GM18909 (cell line): ENCODE data around the gene HLX.

Experiments
- ATAC-seq: cut with Tn5 transposase; IDR thresholded peaks from one replicate; pipeline ENCODE4 v1.9.1; 2021; ENCODE audit warnings: mild to moderate bottlenecking; ENCODE audit not compliant: unreplicated experiment, poor library complexity

Gene HLX

DNA sequence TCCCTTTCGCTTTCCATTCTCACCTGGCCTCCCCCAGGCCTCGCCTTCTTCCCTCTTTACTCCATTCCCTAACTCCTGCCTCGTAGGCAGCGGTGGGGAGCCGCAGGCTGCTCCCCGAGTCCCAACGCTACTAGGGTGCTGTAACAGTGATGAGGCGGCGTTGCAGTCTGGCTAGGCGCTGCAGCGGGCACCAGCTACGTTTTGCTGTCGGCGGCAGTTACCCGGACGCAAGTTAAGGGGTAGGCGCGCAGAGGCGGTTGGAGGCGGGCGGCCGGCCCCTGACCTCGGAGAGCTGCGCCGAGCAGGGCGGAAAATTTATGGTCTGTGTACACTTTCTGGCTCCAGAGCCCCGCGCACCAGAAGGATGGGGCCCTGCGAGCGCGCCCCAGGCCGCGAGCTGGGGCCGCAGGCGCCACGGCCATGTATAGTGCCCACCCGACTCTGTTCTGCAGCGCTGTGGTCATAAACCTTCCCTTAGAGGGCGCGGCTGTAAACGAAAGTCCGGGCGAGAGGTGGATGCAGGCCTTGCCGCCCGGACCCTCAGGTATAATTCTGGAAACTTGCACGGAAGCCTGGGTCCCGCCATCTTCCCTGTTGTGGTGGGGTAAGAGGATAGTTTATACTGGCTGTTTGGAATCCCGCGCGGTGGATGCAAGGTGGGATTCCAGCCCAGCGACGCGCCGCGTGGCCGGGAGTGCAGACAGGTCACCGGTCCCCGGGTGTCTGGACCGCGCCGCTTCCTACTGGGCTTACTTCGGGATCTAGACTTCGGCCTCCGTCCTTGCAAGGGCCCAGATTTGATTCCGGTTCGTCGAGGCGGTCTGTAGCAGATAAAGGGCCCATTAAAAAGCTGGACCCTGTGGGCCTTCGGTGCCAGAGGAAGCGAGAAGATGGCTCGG, 15.0 kb downstream of the HLX start:
- no peak for ATAC-seq

DNA sequence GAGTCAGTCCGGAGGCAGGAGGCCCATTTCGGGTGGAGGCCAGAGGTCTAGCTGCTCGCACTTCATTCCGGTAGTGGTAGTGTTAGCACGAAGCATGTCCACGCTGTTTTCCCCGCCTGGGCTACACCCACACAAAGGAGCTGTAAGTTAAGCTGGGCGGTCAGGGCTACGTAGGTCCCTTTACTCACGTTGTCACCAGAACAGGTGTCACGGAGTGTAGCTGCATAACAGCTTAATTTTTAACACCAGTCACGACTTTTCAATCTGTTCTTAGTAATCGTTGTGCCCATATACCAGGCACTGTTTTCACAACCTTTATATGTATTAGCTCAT, 15.6 kb downstream of the HLX start:
- no peak for ATAC-seq

DNA sequence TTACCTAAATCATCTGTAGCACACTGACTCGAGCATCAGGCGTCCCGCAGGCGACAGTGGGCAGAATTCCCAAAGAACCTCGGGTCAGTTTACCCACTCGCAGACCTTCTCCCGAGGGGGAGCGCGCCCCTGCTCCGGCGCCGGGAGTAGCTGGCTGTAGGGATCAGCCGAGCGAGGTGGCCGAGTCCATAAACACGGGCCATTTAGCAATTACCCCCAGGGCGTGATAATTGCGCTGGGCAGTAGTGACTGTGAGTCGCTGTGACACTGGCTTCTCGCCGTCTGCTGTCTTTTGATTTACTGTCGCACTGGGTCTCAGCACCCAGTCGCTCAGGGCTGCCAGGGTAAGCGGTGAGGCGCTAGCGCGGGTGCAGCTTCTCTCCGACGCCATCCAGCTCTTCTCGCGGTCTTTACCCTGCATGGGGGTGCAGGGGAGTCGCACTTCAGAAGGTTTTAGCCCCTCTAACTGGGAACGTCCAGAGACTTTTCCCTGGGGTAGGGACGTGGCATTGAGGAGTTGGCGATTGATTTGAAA, 16.2 kb downstream of the HLX start:
- ATAC-seq: no peak

DNA sequence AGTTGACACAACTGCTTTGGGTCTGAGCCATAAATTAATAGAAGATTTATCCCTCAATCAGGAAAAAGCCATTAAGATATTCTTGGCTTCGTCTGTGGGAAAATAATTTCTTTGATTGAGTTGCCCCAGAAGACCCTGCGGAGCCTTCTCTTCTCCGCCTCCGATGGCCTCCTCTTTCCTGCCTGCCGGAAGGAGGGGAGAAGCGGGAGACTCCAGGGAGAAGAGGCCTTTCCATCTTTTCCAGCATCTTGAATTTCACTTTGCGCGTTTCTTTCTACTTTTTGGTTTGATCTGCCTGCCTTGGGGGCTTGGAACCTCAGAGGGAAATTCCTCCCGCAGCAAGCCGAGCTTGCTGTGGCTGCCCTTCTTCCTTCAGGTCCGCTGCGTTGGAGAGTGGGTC, 16.8 kb downstream of the HLX start:
- ATAC-seq: no peak

DNA sequence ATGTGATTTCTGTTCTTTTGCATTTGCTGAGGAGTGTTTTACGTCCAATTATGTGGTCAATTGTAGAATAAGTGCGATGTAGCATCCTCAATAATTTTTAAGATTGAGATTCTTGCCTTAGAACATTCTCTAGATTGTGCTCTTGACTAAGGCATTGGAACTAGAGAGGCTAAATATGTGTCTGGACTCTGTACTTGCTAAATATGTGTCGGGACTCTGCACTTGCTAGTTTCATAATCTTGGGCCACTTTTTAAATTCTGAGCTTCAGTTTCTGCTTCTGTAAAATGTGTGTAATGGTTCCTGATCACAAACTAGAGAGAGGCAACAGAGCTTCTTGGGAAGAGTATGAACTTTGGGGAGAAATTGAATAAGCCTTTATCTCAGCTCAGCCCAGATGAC, 21.6 kb downstream of the HLX start:
- no peak for ATAC-seq

DNA sequence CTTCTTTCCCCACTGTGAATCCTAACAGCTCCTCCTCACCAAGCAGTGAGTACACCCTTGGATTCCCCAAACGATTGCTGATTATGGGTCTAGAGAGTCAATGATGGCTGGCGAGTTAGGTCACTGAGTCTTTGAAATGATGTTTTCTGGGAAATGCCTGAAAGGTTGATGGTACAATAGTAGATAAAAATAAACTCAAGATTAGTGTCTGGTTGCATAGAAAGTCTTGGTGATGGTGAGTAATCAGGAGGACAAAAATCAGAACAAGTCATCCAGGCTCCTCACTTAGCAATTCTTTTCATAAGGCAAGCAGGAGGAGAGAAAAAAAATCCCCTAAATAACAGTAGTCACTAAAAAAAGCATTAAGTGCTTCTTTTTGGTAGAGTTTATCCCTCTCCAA, 22.6 kb downstream of the HLX start:
- ATAC-seq: no peak

DNA sequence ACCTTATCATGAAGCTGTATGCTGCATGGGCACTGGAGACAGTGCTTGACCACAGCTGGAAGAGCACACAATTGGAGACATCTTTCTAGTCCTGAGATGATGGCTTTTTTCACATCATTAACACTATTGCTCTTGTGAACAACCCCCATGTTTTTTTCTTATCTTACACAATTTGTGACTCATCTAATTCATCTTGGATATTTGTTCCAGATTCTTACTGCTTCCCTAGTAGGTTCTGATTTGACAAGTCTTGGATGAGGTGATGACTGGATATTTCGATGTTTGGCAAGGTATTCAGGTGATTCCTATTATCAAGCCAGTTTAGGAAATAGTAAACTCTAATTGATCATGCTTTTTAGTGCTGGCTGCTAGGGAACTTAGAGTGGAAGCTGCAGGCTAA, 23.7 kb downstream of the HLX start:
- no peak for ATAC-seq

DNA sequence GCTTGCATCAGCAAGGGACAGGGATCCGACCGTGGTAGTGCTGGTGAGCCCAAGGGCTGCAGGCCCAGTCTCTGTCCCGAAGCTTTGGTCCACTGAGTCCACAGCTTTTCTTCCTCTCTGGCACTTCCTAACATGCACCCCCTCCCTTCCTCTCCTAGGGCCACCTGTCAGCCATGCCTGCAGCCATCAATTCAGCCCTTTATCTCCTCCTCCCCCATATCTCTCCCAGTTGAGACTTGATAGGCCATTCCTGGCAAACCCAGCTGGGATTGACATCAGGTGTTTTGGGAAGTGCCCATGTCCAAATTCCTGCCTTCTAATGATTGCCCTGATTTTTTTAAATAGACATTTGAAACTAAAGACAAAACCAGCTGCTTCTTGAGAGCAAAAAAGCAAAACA, 25.6 kb downstream of the HLX start:
- no peak for ATAC-seq

DNA sequence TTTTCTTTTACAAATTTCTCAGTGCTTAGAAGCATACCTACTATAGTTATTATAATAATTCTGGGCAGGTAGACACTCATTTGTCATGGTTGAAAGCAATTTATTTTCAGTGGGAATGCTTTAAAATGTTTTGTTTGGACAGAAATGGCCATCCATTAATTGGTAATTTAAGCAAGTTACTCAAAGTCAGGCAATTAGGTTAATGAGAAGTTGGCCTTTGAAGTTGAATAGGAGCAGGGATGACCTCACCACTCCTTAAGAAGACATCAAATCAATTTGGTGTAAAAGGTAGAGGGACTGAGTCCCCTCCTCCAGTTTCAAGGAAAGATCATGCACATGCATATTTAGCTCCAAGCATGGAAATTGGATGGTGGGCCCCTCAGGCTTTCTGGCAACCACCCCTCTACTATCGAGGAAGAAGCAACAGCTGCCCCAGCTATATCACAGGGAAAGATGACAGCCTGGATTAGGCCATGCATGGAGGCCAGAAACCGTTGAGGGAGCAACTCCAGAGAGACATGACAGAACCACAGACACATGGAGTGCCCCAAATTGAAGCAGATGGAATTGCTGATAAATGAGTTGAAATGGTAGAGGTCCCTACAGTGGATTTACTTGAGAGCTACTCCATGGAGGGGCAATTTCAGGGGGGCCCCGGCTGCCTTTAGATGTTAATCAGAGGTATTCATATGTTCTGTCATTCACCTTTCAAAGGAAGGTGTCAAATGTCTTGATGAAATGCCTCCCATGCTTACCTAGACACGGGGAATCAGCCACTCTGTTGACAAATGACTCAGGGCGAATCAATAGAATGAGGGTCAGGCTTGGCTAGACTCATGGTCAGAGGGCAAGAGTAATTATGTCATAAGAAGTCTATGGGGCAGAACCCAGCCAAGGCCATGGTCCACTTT, 26.7 kb downstream of the HLX start:
- no peak for ATAC-seq

DNA sequence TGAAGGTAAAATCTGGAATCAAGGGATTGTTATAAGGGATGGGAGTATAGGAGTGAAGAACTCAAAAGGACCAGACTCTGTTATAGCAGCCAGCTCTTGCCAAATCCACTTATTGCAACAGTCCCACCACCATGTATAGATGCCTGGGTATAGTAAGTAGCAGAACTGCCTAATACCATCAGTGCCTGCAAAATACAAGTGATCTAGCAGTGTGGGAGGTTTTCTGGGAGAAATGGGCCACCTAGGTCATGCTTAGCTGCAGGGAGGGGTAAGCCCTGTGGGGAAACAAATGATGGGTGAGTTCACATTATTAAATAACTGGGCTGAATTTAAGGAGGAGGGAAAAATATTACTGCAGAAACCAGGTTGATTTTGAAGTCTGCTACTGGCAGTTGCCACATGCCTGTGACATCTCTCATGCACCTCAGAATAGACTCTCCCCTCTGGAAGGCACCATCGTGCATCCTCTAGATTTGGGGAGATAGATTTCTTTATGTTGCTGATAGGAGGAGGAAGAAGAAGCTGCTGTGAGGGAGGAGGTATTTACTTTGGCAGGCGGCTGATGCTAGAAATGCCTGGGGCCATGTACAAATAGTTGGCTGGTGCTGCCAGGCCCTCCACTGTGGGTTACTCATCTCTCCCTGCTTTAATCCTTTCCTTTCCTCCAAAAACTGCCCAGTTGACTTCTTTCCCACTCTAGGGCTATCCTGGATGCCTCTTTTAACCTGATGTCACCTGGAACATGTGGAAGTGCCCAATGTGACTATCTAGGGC, 27.5 kb downstream of the HLX start:
- no peak for ATAC-seq

DNA sequence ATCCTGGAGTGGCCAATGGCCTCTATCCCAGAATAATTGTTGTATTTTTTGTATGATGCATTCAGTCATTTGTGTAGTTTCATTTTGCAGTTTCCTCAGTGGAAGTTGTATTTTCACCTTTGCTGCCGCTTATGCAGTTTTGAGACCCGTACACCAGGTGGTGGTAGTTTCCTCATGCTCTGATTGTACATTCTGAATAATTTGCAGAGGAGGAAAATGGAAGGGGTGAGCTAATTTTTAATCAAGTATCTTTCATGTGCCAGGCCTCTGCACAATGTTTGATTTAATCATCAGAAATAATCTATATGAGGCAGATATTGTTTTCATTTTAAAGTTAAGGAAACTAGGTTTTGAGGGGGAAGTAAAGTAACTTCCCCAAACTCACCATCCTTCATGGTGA, 29.5 kb downstream of the HLX start:
- peak; percentile 51 for ATAC-seq

DNA sequence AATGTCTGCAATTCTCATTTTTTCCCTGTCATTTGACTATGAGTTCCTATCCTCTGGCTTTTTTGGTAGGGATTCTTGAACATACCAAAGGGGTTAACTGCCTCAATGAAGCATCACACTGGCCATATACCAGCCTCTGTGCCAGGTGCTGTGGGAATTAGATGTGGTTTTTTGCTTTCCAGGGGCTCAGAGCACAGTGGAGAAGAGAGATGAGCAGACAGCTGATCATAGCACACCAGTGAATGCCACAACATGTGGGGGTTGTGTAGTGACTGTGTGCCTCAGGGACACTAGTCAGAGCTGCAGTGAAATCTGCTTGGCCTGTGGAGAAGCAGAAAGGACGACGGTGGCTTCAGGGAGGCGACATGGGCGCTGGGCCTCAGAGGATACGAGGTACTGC, 30.8 kb downstream of the HLX start:
- no peak for ATAC-seq

DNA sequence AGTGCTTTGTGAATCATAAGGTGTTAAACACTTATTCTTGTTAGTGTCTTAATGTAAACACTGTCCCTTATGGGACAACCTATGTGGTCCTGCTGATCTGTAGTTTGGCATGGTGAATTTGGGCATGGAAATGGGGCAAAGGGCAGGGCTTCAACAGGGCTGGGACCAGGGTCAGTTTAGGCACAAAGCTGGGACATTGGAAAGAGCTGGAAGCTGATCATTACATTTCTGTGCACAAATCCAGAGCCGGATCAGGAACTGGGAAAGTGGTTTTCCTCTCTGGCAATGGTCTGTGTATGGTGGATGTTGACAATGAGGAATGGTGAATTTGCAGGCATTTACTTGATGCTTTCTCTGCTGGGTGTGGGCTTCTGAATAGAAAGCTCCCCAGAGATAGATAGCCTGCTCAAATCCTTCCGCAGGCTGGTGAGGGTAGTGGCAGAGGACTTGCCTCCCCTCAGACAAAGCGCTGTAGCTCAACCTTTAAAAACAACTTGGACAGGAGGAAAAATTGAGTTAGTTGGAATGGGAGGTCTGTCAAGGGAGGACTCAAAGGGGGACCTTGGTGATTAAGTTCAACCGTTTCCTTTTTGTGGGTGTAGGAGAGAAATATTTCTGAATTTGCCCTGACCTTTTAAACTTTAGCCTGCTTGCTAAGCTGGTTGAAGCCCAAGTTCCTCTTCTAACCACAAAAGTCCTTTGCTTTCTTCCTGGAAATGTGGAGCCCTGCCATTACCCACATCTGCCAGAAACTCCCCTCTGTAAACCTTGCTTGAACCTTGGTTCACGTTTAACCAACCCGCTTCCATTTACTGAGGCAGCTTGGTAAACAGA, 35.3 kb downstream of the HLX start:
- ATAC-seq: no peak

DNA sequence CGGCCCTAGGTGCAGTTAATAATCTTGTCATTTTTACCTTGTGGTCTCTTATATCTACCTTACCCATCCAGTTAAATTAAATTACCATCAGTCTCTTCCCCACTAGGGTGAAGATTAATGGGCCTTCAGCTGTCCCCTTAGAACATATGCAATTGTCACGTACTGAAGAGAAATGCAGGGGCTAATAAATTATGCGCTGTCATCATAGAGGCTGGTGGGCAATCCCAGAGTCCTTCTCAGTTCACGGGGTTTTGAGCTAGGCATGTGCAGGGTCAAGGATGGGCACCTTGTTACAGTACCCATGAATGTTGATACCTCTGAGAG, 35.8 kb downstream of the HLX start:
- ATAC-seq: no peak

DNA sequence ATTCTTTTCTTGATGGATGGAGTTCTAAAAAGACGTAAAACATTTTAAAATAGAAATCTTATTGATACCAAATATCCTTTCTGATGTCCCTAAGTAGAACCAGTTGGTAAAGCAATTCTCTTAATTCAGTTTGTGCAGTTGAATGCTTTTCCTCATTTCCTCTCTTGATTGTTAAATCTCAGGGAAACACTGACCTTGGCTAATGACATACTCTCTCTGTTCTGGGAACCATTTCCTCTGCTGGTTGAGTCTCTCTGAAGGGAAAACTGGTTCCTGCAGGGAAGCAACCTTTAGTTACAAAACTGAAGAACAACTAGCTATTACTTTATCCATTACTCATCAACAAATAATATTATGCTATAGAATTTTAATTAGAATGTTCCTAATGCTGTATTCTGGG, 36.7 kb downstream of the HLX start:
- no peak for ATAC-seq

DNA sequence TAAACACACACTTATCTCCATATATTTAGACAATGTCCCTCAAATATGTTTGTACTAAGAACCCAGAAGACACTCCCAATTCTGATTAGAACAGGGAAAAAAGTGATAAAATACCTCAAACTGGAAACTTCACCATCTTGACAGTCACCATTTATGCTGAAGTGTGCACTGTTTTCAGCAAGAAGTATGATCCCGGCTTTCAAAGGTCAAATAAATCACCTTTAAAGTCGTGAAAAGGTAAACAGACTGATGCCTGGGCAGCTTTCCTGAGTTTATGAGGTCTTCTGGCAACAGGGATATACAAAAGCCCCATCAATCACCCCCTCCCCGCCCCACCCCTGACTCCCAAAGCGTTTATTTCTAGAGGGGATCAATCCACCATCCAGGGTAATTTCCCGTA, 37.9 kb downstream of the HLX start:
- ATAC-seq: no peak

DNA sequence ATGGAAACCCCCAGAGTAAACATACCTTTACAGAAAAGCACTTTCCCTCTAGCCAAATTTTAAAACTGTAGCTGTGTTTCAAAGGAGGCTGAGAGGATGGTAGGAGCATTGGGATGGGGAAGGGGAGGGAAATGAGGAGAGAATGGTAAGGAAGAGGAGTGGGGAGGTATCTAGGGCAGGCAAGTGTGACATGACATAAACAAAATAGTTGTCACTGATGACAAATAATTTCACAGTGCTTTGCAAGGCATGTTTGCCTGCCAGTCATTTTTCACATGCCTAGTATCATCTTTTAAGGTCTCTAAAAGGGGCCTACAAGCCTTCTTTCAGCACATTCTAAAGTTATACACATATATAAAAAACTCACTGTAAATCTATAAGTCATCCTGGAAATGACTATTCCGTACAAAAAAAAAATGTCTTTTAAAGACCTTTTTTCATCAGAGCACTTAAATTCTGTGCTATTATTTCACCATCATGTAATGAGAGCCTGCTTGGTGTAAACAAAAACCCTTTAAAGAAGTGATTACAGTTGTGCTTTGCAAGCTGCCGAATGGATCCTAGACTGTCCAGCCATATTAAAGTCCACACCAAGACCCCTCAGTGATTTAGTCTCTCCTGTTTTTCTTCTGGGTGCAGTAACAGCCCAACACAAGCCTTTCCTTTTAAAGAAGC, 38.4 kb downstream of the HLX start:
- ATAC-seq: no peak

DNA sequence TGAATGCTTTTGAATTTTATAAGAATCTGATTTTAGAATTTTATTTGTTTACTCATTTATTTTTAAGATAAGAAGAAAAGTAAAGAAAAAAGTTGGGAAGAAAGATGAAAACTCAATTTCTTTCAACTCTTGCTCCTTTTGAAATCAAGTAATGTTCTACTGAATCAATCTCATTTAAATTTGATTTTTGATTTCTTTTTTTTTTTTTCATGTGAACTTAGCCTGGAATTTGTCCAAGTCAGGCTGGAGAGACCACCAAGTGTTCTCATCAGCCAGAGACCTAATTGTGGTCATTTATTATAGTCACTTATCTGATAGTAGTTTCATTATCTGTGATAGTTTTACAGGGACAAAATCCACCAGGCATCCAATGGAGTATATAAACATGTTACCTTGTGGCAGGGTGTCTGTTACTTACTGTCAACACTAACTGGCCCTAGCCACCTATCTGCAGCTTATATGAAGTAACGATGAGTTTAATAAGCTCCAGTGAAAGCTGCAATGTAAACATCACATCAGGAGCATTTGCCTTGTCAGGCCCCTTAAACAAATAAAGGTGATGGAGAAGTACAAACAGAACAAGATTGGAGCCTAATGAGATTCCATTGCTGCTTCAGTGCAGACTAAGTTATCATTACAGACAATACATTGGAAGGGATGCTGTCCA, 39.2 kb downstream of the HLX start:
- ATAC-seq: no peak

DNA sequence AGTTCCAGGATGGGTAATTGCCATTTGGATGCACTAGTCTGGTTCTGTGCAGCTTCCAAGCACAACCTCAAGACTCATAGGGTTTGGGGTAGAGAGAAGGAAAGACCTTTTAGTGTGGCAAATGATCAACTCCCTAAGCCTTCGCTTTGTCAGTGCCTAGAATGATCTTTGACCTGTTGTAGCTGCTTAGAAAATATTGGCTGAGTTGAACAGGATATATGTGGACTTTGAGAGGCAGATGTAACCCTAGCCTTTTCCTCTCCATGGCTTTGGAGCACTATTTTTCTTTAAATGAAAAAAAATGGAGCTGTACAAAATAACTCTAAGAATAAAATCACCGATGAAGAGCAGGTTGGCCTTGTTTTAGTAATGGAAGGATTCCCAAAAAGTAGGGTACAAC, 41.7 kb downstream of the HLX start:
- no peak for ATAC-seq
